ENCODE results near the gene ZCCHC24.

Gene ZCCHC24

DNA sequence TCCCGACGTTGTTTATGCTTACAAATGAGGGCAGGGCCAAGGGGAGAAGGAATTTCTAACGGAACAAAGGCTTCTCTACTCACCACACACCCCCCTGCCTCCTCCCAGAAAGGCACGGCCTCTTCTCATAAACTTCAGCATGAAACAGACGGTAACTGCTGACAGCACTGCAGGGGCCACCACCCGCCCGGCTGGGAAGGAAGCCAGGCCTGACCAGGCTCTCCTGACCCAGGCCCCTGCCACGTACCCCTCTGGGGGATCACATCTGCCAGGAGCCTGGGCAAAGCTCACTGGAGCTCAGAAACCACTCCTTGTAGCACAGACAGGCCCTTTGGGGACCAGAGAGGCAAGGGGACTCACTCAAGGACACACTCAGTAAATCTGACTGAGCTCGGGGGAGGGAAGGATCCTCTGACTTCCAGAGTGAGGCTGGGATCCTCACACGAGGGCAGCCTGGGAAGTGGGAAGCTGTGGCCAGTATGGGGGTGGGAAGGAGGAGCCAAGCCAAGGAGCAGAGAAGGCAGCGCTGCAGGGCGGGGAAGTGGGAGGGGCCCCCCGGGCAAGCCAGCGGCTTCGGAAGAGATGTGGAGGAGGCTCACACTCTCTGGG, 46.1 kb downstream of the ZCCHC24 start:
- ChIA-PET CTCF (interaction anchor here (1.3 to 7.2 kb wide), 9 partner anchors 10 to 81 kb away, joined by 3 to 42 read pairs (median 11); no protein-coding TSS in a partner anchor), POLR2A (interaction anchor here (0.7 to 1.7 kb wide), 8 partner anchors 8 to 46 kb away, joined by 3 to 11 read pairs (median 3); partner anchors contain the start of gene ZCCHC24)
- DNase-seq (ENCODE audit: low read depth, low spot score): peak; percentile 70
- peak overlapping the region; percentile 38 for H3K4me3 ChIP-seq (ENCODE audit: low read depth, low read length)
- TF ChIP-seq, protein P1, sequence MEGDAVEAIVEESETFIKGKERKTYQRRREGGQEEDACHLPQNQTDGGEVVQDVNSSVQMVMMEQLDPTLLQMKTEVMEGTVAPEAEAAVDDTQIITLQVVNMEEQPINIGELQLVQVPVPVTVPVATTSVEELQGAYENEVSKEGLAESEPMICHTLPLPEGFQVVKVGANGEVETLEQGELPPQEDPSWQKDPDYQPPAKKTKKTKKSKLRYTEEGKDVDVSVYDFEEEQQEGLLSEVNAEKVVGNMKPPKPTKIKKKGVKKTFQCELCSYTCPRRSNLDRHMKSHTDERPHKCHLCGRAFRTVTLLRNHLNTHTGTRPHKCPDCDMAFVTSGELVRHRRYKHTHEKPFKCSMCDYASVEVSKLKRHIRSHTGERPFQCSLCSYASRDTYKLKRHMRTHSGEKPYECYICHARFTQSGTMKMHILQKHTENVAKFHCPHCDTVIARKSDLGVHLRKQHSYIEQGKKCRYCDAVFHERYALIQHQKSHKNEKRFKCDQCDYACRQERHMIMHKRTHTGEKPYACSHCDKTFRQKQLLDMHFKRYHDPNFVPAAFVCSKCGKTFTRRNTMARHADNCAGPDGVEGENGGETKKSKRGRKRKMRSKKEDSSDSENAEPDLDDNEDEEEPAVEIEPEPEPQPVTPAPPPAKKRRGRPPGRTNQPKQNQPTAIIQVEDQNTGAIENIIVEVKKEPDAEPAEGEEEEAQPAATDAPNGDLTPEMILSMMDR (IDR thresholded peaks at IDR 0.05; ENCODE audit: insufficient read depth, low read length, missing control alignments): no peak

DNA sequence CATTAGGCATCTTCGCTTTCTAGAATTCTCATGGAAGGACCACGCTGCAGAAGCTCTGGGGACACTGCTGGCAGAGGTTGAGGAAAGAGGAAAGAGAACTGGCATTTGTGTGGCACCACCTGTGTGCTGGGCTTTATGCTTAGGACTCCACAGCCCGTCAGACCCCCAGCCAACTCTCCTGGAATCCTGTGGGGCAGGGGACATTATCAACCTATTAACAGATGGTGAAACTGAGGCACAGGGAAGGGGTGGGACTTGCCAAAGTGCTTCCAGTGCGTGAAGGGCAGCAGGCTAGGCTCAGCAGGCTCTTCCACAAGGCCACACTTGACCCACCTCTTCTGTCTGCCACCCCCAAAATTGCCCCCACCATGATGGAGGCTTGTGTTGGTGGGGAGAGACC, 46.8 kb downstream of the ZCCHC24 start:
- CTCF ChIA-PET: interaction anchor here (0.7 to 7.2 kb wide), 5 partner anchors 9 to 81 kb away, joined by 3 to 42 read pairs (median 11); no protein-coding TSS in a partner anchor
- no peak overlapping the region for H3K4me3 ChIP-seq (ENCODE audit: low read depth, low read length)
- no peak for DNase-seq (ENCODE audit: low read depth, low spot score)
- TF ChIP-seq, protein P1 (IDR thresholded peaks at IDR 0.05; ENCODE audit: insufficient read depth, low read length, missing control alignments): no peak
- POLR2A ChIA-PET: interaction anchor here (0.9 to 1.7 kb wide), 4 partner anchors 14 to 46 kb away, joined by 3 to 11 read pairs (median 4); no protein-coding TSS in a partner anchor

DNA sequence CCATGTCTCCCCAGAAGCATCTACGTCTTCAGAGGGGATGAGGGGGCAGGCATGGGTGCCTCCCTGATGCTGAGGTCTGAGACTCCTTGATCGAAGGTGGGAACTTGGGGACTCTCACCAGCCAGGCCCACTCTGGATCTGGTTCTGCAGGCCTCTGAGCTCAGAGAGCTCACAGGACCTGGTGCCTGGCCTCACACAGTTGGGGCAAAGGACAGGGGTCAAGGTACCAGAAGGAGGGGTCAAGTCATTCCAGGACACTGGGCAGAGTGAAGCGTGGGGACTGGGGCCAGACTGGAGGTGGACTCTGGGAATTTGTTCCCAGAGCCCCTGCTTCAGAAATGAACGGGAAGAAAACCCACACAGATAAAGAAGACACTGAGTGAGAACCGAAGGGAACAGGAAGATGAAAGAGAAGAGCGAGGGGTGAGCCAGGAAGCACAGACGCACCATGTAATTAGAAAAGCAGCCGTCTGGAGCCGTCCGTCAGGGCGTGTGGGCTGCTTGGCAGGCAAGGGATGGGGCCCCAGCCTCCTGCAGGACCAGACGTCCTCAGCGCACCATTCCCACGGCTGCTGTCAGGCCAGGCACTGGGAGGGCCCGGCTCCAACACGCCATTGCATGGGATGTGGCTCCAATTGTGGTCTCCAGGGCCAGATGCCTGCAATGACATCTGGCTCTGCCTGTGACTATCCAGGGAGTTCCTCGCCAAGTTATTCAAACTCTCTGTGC, 47.7 kb downstream of the ZCCHC24 start:
- TF ChIP-seq, protein P1 (IDR thresholded peaks at IDR 0.05; ENCODE audit: insufficient read depth, low read length, missing control alignments): no peak
- no peak overlapping the region for H3K4me3 ChIP-seq (ENCODE audit: low read depth, low read length)
- ChIA-PET POLR2A (no interaction called here), CTCF (interaction anchor here (0.7 to 7.2 kb wide), 4 partner anchors 8 to 70 kb away, joined by 3 to 42 read pairs (median 23); no protein-coding TSS in a partner anchor)
- no peak for DNase-seq (ENCODE audit: low read depth, low spot score)

DNA sequence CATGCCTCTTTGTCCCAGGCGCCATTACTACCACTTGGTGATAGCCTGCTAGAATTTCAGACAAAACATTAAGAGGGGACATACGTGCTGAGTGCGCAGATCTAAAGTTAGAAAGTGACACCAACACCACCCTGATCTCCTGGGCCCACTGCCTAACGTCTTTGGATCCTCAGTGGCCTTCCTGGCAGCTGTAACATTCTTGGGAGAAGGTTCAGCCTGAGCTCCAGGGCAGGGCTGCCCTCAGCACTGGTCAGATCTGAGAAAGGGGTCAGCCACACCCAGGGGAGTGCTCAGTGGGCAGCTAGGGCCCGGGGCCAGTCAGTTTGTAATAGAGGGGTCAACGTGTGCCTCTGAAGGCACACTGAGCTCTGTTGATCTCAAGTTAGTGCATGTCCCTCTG, 48.4 kb downstream of the ZCCHC24 start:
- POLR2A ChIA-PET: no interaction called here
- CTCF ChIA-PET: interaction anchor here (3.2 to 7.2 kb wide), 3 partner anchors 7 to 71 kb away, joined by 10 to 42 read pairs (median 35); no protein-coding TSS in a partner anchor
- TF ChIP-seq, protein P1 (IDR thresholded peaks at IDR 0.05; ENCODE audit: insufficient read depth, low read length, missing control alignments): no peak
- no peak for DNase-seq (ENCODE audit: low read depth, low spot score)
- no peak overlapping the region for H3K4me3 ChIP-seq (ENCODE audit: low read depth, low read length)

DNA sequence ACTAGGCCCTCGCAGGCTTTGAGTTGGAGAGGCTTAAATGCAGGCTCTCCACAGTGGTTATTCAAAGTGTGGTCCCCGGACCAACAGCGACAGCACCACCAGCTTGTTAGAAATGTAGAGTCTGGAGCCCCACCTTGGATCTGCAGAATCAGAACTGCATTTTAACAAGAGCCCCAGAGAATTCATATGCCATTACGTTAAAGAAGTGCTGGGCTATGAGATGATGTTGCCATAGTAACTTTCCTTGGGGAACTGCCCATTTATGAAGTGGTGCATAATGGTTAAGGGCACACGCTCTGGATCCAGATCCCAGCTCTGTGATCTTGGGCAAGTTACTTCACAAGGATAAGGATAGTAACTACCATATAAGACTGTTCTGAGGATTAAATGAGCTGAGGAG, 48.9 kb downstream of the ZCCHC24 start:
- TF ChIP-seq, protein P1 (IDR thresholded peaks at IDR 0.05; ENCODE audit: insufficient read depth, low read length, missing control alignments): no peak
- no peak overlapping the region for H3K4me3 ChIP-seq (ENCODE audit: low read depth, low read length)
- no peak for DNase-seq (ENCODE audit: low read depth, low spot score)
- POLR2A ChIA-PET: no interaction called here
- CTCF ChIA-PET: interaction anchor here (1.3 to 7.2 kb wide), 3 partner anchors 14 to 71 kb away, joined by 5 to 42 read pairs (median 10); no protein-coding TSS in a partner anchor

DNA sequence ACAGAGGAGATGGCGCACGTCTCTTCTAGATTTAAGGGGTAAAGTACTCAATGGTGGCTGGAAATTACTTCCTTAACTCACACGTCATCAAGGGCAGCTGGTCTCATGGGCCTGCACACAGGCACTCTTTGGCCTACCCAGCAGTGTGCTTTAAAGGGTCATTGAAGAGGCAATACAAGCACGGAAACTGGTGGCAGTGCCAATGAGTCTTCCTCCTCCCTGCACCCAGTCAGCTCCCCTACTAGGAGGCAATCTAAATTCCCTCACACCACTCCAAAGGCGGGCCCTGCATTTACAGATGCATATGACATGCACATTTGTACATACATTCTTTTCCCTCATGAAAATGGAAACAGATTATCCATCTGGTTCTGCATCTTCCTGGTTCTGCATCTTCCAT, 50.8 kb downstream of the ZCCHC24 start:
- H3K4me3 ChIP-seq (ENCODE audit: low read depth, low read length): no peak overlapping the region
- no peak for DNase-seq (ENCODE audit: low read depth, low spot score)
- TF ChIP-seq, protein P1 (IDR thresholded peaks at IDR 0.05; ENCODE audit: insufficient read depth, low read length, missing control alignments): no peak
- ChIA-PET POLR2A (no interaction called here), CTCF (interaction anchor here (1.3 to 7.2 kb wide), 3 partner anchors 18 to 73 kb away, joined by 3 to 42 read pairs (median 10); no protein-coding TSS in a partner anchor)
